Activated CD8-positive, alpha-beta memory T cell treated with anti-CD3 and anti-CD28 coated beads, Interleukin-2, amount 10 ng/mL, durations not matched to agents 7 days and 5 days (primary cell): ENCODE results near the gene CAMKMT. TPM values are rescaled to one million over a fixed set of nuclear protein-coding genes. Genes with fewer than 3 reads are reported as not detected.

Experiments used
- ATAC-seq: fragments of 150-1000 bp; cut with Tn5 transposase; one replicate; pipeline ENCODE4 v1.10.0; 2021; ENCODE audit warnings: moderate library complexity
- CTCF ChIA-PET: fragments of 350-600 bp; sonication (Branson Sonifier 250); formaldehyde crosslinking; loops from one replicate; lab custom pipeline; 2021; ENCODE audit warnings: antibody characterized with exemption; lab: Charles Lee
- DNase-seq: peaks from one replicate; pipeline ENCODE4 v3.0.0-alpha.2; 2020
- H3K27ac Mint-ChIP-seq: one replicate; pipeline ENCODE4 v1.8.0; 2021; ENCODE audit warnings: mild to moderate bottlenecking, mixed read lengths
- H3K27me3 Mint-ChIP-seq: one replicate; pipeline ENCODE4 v1.8.0; 2021; ENCODE audit warnings: mixed read lengths
- H3K36me3 Mint-ChIP-seq: one replicate; pipeline ENCODE4 v1.8.0; 2021; ENCODE audit warnings: mild to moderate bottlenecking, mixed read lengths
- H3K4me1 Mint-ChIP-seq: one replicate; pipeline ENCODE4 v1.8.0; 2021; ENCODE audit warnings: mixed read lengths
- H3K4me3 Mint-ChIP-seq: one replicate; pipeline ENCODE4 v1.8.0; 2021; ENCODE audit warnings: mild to moderate bottlenecking, moderate library complexity, mixed read lengths
- H3K9me3 Mint-ChIP-seq: one replicate; pipeline ENCODE4 v1.8.0; 2022; ENCODE audit warnings: low read depth, mixed read lengths
- total RNA-seq, 2 experiments: library from RNA; stranded (reverse); gene quantifications; one replicate each; pipeline ENCODE4 v1.2.3, GENCODE V29; 2021

CAMKMT gene
- total RNA-seq, 2 experiments from 2014 or later, result 12.8 to 13.3 TPM

DNA sequence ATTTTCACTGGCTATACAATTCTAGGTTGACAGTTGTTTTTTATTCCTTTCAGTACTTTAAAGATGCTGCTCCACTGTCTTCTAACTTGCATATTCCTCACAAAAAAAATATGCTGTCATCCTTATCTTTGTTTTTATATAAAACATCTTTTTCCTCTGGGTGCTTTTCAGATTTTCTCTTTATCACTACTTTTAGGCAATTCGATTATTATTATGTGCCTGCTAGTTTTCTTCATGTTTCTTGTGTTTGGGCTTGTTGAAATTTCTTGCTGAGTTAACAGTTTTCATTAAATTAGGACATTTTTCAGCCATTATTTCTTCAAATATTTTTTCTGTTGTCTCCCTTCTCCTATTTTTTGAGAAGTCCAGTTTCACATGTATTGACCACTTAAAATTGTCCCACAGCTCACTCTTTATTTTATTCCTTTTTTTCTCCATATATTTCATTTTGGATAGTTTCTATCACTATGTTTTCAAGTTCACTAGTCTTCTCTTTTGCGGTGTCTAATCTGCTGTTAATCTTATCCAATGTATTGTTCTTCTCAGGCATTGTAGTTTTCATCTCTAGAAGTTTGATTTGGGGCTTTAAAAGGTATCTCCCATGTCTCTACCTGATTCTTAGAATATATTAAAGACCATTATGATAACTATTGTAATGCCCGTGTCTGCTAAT, 374.7 kb downstream of the CAMKMT start:
- CTCF ChIA-PET, result no interaction called here
- Mint-ChIP-seq H3K9me3 (peaks cover 13% of the 10 kb centered on the region), H3K4me3 (no peak overlapping the region), H3K4me1 (no peaks in the 10 kb centered on the region), H3K27me3 (no peaks in the 10 kb centered on the region), H3K36me3 (peaks cover 16% of the 10 kb centered on the region), H3K27ac (no peak overlapping the region)
- DNase-seq (no peak), ATAC-seq (no peak)

DNA sequence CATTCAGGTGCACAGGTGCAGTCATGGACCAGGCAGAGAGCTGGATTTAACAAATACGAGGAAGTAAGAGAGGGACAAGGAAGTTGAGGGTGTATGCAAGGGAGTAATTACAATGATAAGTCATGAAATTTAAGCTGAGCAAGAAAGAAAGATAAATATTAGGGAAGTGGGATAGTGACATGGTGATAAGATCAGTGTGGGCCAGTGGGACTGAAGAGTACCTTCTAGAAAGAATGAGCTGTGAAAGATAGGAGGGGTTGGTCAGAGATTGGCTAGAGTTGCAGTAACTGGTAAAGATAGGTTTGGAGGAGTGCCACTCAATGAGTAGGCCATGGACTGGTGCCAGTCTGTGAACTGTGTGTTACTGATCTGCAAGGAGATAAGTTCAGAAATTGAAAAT, 378.9 kb downstream of the CAMKMT start:
- Mint-ChIP-seq H3K4me3 (no peak overlapping the region), H3K27ac (no peak overlapping the region), H3K9me3 (peaks cover 13% of the 10 kb centered on the region), H3K4me1 (no peaks in the 10 kb centered on the region), H3K27me3 (no peaks in the 10 kb centered on the region), H3K36me3 (peaks cover 11% of the 10 kb centered on the region)
- CTCF ChIA-PET, result no interaction called here
- no peak for ATAC-seq
- no peak for DNase-seq

DNA sequence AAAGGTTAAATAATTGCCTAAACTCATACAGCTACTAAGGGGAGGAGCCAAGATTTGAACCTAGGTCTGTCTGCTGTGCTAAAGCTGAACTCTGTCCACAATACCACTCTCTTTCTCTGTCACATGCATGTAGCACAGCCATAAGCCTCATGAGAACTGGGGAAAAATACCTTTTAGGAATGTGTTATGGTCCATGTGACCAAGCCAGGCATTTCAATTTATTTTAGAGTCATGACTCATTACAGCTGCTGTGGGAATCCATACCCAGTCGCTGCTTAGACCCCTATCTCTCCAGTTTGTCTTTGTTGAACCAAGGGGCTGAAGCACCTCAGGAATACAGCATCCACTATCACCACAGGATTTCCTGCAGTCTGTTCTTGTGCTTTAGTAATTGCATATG, 379.8 kb downstream of the CAMKMT start:
- Mint-ChIP-seq H3K4me1 (no peaks in the 10 kb centered on the region), H3K27ac (no peak overlapping the region), H3K36me3 (peaks cover 8% of the 10 kb centered on the region), H3K4me3 (no peak overlapping the region), H3K27me3 (no peaks in the 10 kb centered on the region), H3K9me3 (peaks cover 8% of the 10 kb centered on the region)
- ATAC-seq (no peak), DNase-seq (no peak)
- CTCF ChIA-PET, result no interaction called here

DNA sequence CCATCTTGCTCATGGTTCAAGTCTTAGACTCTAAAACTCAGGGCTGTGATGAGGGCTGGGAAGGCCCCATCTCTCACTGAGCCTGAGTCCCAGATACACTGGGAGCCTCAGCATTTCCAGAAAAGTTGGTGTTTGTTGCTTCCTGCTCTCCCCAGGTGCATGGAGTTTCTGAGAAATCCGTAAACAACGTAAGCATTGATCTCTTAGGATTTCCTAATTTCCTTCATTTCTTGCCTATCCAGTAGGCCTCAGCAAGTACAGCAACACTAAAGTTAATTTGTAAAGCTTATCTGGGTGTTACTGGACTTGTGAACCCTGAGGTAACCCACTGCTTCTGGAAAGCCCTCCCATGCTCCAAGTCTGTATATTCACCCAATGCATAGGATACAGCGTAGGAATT, 380.3 kb downstream of the CAMKMT start:
- no peak overlapping the region for H3K27ac Mint-ChIP-seq
- H3K27me3 Mint-ChIP-seq, result no peaks in the 10 kb centered on the region
- no peaks in the 10 kb centered on the region for H3K4me1 Mint-ChIP-seq
- H3K36me3 Mint-ChIP-seq, result peaks cover 4% of the 10 kb centered on the region
- ATAC-seq, result no peak
- DNase-seq, result no peak
- CTCF ChIA-PET, result no interaction called here
- peaks cover 5% of the 10 kb centered on the region for H3K9me3 Mint-ChIP-seq
- no peak overlapping the region for H3K4me3 Mint-ChIP-seq

DNA sequence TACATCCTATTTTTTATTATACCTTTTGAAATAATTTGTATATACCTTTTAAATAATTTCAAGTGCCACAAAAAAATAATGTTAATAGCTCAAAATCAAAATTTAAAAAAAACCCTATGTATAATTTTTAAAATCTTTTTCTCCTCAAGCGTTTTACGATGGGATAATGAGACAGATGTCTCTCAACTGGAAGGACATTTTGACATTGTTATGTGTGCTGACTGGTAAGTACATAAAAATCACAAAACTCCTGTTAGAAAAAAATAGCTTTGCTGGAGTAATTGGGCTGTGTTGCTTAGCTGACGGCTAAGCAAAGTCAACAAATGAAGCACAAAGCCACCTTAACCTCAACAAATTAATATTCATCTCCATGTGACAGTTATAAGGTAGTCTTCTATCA, 381.7 kb downstream of the CAMKMT start:
- no peak overlapping the region for H3K27ac Mint-ChIP-seq

DNA sequence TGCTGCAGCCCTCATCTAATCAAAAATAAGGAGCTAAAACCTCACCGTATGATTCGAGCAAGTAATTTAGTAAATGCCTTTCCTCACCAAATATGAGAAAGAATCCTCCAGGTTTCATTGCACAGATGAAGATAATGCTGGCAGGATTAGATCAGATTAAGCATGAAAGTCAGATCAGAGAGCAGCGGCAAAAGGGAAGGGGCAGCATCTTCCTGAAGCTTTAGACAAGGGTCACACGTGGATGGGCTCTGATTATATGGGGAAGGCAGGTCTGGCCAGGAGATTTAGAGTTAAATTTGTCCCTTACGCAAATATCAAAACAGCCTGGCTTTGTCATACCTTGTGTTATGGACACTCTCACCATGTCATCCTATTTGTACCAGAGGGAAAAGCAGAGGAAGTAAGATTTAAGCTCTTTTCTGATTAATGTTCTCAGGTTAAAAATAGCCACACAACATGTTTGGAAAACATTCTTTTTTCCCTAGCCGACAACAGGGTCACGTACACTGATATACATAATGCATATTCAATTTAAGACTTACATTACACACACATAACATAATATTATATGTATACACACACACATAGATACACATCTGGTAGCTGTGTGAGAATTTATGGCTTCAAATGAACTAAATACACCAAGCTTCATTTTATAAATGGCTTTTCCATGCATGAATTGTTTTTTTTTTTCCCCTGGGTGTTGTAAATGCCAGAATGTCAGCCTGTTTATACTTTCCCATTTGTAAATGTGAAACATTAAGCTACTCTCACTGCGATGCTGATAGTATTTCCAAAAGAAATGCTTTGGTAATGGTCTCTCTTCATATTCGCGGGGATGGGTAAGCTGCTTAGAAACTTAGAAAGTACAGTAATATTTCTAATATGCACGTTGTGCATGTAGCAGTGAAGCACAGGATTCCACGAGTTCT, 383.5 kb downstream of the CAMKMT start:
- Mint-ChIP-seq H3K36me3 (no peaks in the 10 kb centered on the region), H3K9me3 (no peaks in the 10 kb centered on the region), H3K4me1 (no peaks in the 10 kb centered on the region), H3K27me3 (no peaks in the 10 kb centered on the region), H3K4me3 (no peak overlapping the region), H3K27ac (no peak overlapping the region)
- no peak for ATAC-seq
- DNase-seq, result no peak
- CTCF ChIA-PET, result no interaction called here

More for the DNA sequence above, 381.7 kb downstream of the CAMKMT start:
- ATAC-seq, result no peak
- H3K4me3 Mint-ChIP-seq, result no peak overlapping the region
- H3K9me3 Mint-ChIP-seq, result no peaks in the 10 kb centered on the region
- H3K36me3 Mint-ChIP-seq, result no peaks in the 10 kb centered on the region
- DNase-seq, result no peak
- H3K4me1 Mint-ChIP-seq, result no peaks in the 10 kb centered on the region
- CTCF ChIA-PET, result interaction anchor here (1.0 kb wide), 1 partner anchor 137 kb away, joined by 3 read pairs; no protein-coding TSS in a partner anchor
- no peaks in the 10 kb centered on the region for H3K27me3 Mint-ChIP-seq

DNA sequence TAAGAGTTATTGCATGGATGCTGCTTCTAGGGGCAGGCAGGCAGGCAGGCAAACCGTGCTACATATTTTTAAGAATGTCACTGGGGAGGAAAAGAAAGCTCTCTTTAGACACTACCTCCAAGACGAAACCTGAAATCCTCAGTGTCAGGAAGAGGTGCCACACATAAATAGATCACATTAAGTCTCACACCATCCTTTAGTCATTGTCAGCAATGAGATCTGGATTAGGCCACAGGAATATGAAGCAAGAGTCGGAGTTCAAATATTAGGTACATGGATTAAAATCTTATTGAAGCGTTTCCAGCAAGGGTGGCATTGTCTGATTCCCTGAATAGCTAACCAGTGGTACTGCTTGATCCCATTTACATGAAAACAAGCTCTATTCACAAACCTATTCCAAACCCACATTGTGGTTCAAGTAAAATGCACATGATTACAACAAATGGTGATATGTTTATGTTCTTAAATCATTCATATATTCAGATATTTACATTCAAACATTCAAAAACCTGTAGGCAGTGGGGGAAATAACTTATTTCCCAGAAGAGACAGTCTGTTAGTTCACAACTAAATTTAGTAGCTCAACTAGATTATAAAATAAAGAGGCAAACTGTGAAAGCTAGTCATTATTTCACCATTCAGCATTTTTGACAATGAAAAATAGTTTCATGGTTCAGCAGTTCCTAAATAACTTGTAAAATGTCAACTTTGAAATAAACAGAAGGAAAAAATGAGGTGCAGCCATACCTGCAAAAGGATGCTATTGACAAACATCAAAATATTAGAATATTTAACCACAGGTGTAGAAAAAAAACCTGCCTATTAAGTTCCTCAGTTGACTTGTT, 384.4 kb downstream of the CAMKMT start:
- Mint-ChIP-seq H3K36me3 (peaks cover 1% of the 10 kb centered on the region), H3K4me3 (no peak overlapping the region), H3K27me3 (no peaks in the 10 kb centered on the region), H3K4me1 (no peaks in the 10 kb centered on the region), H3K9me3 (no peaks in the 10 kb centered on the region), H3K27ac (no peak overlapping the region)
- DNase-seq (no peak), ATAC-seq (no peak)
- CTCF ChIA-PET, result no interaction called here

DNA sequence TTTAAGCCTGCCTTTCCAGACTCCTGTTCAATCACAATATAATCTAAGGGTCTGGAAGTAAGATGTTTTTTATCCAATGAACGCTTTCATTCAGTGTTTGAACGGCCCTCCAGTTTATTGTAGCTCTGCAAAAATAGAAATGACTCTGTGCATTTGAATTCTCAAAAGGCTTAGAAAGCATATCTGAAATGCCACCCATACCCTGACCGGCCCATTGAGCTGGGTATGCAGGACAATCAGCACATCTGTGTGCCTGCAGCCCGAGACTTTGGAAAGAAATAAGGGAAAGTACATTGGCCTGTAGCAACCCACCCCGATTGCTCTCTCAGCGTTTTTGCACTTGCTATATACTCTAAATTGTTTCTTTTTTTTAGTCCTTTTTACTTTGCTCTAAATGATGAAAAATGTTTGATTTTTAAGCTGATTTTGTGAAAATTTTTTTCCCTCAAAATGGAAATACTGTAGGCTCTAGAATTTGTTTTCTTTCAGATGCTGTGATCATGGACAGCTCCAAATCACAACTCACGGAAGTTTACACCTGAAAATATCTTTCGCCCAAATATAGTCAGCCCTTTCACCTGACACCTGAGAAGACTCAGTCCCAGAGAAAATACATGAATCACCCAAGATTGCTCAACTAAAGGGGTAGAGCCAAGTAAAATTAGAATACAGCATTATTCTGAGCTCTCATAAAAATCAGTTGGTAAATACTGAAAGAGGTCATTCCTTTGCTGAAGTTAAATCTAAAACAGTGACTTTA, 385.3 kb downstream of the CAMKMT start:
- CTCF ChIA-PET, result no interaction called here
- peaks cover 6% of the 10 kb centered on the region for H3K4me1 Mint-ChIP-seq
- H3K36me3 Mint-ChIP-seq, result peaks cover 1% of the 10 kb centered on the region
- H3K27ac Mint-ChIP-seq, result no peak overlapping the region
- H3K9me3 Mint-ChIP-seq, result no peaks in the 10 kb centered on the region
- no peak for DNase-seq
- no peak overlapping the region for H3K4me3 Mint-ChIP-seq
- ATAC-seq, result no peak
- no peaks in the 10 kb centered on the region for H3K27me3 Mint-ChIP-seq

DNA sequence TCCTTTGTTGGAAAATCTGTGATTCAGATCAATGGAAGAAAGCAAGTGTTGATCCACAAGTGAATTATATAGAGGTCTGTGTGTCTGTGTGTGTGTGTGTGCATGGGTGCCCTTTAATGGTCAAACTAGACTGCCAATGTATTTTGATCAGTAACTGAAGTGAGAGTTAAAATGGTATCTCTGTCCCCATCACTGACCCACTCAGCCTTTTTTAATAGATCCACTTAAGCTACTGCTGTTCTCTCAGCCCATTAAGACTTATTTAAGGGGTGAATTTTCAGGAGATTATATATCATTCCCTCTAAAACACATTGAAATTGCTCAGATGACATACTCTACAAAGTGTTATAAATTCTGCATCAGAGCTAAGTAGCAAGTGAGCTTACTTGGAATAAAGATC, 386.0 kb downstream of the CAMKMT start:
- Mint-ChIP-seq H3K4me3 (no peak overlapping the region), H3K4me1 (peaks cover 12% of the 10 kb centered on the region), H3K27me3 (no peaks in the 10 kb centered on the region), H3K27ac (no peak overlapping the region), H3K9me3 (no peaks in the 10 kb centered on the region), H3K36me3 (peaks cover 1% of the 10 kb centered on the region)
- DNase-seq, result no peak
- CTCF ChIA-PET, result no interaction called here
- no peak for ATAC-seq

DNA sequence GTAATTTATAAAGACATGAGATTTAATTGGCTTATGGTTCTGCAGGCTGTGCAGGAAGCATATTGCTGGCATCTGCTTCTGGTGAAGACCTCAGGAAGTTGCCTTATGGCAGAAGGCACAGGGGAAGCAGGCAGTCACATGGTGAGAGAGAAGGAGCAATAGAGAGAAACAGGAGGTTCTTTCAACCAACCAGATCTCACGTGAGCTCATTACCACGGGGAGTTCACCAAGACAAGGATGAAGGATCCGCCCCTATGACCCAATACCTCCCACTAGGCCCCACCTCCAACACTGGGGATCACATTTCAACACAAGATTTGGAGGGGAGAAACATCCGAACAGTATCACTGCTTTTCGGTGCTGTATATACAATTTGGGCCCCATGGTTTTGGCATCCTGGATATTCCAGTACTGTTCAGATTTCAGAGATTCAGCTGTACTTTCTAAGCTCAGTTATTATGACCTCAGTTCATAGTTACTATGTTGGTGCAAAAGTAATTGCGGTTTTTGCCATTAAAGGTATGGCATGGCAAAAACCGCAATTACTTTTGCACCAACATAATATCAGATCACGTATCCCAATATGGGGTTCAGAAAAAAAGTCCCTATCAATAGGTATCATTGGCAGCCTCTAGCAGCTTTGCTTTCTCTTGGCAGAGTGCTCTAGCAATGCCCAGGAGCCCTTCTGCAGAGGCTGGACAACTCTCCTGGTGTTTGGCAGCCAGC, 390.2 kb downstream of the CAMKMT start:
- Mint-ChIP-seq H3K9me3 (no peaks in the 10 kb centered on the region), H3K4me1 (peaks cover 23% of the 10 kb centered on the region), H3K4me3 (no peak overlapping the region), H3K27ac (no peak overlapping the region), H3K27me3 (no peaks in the 10 kb centered on the region), H3K36me3 (peaks cover 4% of the 10 kb centered on the region)
- DNase-seq (no peak), ATAC-seq (no peak)
- CTCF ChIA-PET, result interaction anchor here (1.2 to 2.9 kb wide), 2 partner anchors 17 to 272 kb away, joined by 3 to 8 read pairs; no protein-coding TSS in a partner anchor

DNA sequence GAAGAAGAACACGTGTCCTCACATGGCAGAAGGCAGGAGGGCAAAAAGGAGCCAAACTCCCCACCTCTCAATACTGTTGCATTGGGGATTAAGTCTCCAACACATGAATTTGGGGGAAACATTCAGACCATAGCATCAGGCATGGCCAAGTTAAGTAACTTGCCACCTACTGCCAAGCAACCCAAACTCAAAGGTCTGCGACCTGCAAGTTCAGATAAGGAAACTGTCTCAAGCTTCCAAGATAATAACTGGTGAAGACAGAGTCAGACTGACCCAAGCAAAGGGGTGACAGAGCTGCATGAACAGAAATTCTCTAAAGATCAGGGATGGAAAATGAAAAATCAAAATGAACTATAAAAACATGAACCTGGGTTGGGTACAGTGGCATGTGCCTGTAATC, 391.0 kb downstream of the CAMKMT start:
- CTCF ChIA-PET, result interaction anchor here (1.2 to 2.9 kb wide), 2 partner anchors 16 to 273 kb away, joined by 3 to 8 read pairs; no protein-coding TSS in a partner anchor
- Mint-ChIP-seq H3K36me3 (peaks cover 4% of the 10 kb centered on the region), H3K27ac (no peak overlapping the region)

More for the DNA sequence above, 391.0 kb downstream of the CAMKMT start:
- no peak for ATAC-seq
- peaks cover 23% of the 10 kb centered on the region for H3K4me1 Mint-ChIP-seq
- H3K27me3 Mint-ChIP-seq, result no peaks in the 10 kb centered on the region
- no peak for DNase-seq
- H3K9me3 Mint-ChIP-seq, result no peaks in the 10 kb centered on the region
- no peak overlapping the region for H3K4me3 Mint-ChIP-seq
